Spleen (tissue), 7 donors: ENCODE results near the gene ARHGAP29.

Experiments used
- POLR2A ChIP-seq, 3 donors: fragments of 450-650 bp; IDR thresholded peaks; one replicate each; pipeline ENCODE4 v1.5.1; 2017; ENCODE audit warnings: antibody characterized with exemption in 3 of 3, mild to moderate bottlenecking in 1 of 3
- POLR2AphosphoS5 ChIP-seq, 3 donors: sonication (generic); formaldehyde crosslinking; IDR thresholded peaks; one replicate each; pipeline ENCODE4 v1.5.1; 2017; ENCODE audit warnings: antibody characterized with exemption in 3 of 3
- TF ChIP-seq, protein P1 (sequence below), 11 experiments: fragments of 200-600 bp in 7 of 11; fragments of 450-650 bp in 4 of 11; sonication (generic) in 4 of 11; IDR thresholded peaks in 8 of 11; conservative IDR thresholded peaks in 3 of 11; 1 replicate in 7 of 11; 2 replicates in 4 of 11; pipeline versions ENCODE4 v1.4.0 to v1.8.0; 2016 to 2021; ENCODE audit warnings: antibody characterized with exemption in 11 of 11, inconsistent platforms in 4 of 11, mild to moderate bottlenecking in 1 of 11
- donor health status: DM: no; HTN: no; CAD: no; lungs with moderate emphysema.
- donor health status: DM: no; HTN: no; CAD: no.
- donor health status: DM: no; HTN: no; CAD: no.

DNA sequence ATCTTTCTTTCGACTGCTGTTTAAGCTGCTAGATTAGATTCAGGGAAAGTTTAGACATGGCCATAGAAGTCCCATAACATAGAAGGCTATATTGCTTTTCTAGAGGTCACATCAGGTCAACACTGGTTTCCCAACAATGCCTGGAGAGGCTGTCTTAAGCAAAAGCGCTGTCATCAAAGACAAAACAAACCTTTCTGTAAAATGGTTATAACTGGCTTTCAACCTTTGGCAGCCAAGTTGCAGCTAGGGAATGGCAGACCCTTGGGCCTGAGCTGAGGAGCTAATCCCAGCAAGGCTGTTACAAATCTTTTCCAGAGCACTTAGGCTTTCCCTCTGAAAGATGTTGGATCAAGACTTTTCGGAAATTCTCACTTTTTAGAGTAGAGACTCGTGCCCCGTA is 105.3 kb downstream of the ARHGAP29 start:
- TF ChIP-seq, protein P1, sequence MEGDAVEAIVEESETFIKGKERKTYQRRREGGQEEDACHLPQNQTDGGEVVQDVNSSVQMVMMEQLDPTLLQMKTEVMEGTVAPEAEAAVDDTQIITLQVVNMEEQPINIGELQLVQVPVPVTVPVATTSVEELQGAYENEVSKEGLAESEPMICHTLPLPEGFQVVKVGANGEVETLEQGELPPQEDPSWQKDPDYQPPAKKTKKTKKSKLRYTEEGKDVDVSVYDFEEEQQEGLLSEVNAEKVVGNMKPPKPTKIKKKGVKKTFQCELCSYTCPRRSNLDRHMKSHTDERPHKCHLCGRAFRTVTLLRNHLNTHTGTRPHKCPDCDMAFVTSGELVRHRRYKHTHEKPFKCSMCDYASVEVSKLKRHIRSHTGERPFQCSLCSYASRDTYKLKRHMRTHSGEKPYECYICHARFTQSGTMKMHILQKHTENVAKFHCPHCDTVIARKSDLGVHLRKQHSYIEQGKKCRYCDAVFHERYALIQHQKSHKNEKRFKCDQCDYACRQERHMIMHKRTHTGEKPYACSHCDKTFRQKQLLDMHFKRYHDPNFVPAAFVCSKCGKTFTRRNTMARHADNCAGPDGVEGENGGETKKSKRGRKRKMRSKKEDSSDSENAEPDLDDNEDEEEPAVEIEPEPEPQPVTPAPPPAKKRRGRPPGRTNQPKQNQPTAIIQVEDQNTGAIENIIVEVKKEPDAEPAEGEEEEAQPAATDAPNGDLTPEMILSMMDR (IDR thresholded peaks at IDR 0.05 in 8 of 11, conservative IDR thresholded peaks at IDR 0.05 in 3 of 11): no peak
- TF ChIP-seq POLR2AphosphoS5 (IDR thresholded peaks at IDR 0.05) (no peak), POLR2A (IDR thresholded peaks at IDR 0.05) (no peak)
